EH (cell line): ENCODE measurements around the gene DPYD.

ENCODE experiments used
- DNase-seq: peaks from one replicate; pipeline ENCODE4 v3.0.0-alpha.2; 2015; ENCODE audit warnings: low read depth

DPYD gene

GRCh38 chr1:97091679-97092078, 829.2 kb downstream of the DPYD start:
- peak; percentile 27 for DNase-seq

GRCh38 chr1:97091263-97091662, 829.6 kb downstream of the DPYD start:
- no peak for DNase-seq

- DNase-seq, result no peak
Measured at GRCh38 chr1:97090725-97091124, 830.1 kb downstream of the DPYD start.

DNA sequence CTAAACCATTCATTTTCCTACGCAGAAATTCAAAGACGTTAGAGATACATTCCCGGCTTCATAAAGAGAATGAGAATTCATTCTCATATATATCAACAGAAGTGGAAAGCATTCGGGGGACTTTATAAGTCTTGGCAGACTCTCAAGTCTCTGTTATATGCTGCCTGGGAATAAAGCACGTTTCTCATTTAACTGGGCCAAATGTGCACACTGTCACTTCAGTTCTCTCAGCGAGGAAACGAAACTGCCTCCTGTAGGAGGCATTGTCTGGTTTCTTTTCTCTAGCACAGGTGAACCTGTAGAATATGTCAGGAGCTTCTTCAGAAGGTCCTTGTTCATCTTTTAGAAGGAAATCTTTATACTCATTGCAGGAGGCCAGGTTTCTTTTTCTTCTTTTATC, 831.7 kb downstream of the DPYD start:
- no peak for DNase-seq

DNA sequence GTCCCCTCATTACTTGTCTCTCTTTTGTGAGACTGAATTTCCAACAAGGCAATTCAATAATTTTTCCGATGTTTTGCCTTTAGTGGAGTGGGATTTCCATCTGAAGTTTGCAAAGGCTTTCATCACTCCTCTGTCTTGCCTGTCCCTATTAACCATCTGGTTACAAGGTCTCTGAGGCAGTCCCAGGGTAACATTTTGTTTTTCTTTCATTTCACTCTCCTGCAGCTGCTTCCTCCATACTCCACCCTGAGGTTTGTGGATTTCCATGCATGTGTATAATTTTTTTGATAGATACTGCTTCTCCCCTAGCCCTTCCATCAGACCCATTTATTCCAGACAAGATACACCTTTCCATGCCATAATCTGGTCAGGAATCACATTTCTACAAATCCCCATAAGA, 832.4 kb downstream of the DPYD start:
- no peak for DNase-seq

GRCh38 chr1:97084546-97084945, 836.3 kb downstream of the DPYD start:
- peak; percentile 68 for DNase-seq

- no peak for DNase-seq
Measured at GRCh38 chr1:97082160-97082848, 838.5 kb downstream of the DPYD start.

GRCh38 chr1:97078872-97079271, 842.0 kb downstream of the DPYD start:
- DNase-seq, result no peak

DNA sequence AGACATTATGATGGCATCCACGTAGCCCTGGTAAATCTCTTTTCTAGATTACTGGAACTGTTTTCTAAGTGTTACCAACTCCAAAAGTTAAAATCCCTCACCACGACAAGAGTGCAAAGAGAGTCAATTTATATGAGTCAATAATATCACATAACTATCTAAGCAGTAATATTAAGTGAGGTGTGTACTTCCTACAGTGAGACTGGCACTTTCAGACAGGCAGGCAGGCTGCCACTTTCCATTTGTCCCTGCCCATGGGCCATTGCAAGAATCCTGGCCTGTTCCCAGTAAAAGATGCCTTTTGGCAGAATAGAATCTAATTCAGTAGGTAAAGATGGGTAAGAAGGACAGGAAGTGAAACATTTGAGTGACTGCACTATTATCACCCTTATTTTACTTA, 843.6 kb downstream of the DPYD start:
- DNase-seq, result no peak

DNA sequence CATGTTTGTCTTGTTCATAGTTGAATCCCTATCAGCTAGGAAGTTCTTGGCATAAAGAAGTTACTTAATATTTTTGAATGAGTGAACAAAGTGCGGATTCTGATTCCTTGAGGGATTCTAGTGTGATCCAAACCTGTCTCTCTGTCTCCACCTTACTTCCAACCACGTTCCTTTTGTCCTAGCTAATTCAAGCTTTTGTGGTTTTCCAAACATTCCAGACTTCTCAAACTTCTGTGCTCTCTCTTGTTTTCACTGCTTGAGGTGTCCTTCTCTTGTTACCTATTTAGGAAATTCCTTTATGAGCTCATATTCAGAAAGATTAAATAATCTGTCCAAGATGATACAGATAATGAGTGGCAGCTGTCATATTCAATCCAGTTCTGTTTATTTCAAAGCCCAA, 846.1 kb downstream of the DPYD start:
- no peak for DNase-seq

- DNase-seq, result no peak
Measured at GRCh38 chr1:97073936-97074335, 846.9 kb downstream of the DPYD start.

DNA sequence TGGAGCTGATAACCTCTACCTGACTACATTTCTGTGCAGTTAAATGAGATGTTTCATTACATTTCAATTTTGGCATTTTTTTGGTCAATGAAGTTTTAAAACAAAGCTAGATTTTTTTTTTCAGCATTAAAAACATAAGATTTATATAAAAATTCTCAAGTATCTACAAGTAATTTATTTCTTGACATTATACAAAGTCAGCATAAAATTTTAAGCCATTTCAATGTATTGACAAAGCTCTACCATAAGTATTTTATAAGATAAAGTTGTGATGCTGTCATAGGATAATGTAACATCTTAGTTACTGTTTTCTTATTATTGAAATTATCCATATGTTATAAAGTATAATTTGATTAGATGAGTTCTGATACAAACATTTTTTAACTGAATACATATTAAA, 847.7 kb downstream of the DPYD start:
- DNase-seq, result no peak

DNA sequence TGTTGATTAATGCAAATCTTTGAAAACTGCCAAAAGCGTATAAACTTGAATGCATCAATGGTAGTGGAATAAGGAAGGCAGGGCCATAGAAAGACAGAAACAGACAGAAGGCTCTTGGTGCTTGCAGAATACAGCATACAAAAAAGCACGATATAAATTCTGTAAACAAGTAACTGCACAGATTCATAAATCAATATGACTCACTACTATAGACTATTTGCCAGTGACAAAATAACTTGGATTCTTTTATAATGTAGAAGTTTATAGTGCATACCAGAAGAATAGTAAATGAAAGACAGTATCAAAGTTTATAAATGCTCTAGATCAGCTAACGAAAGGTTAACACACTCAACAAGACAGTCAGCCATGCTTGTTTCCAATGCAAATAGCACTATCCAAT, 849.7 kb downstream of the DPYD start:
- DNase-seq, result peak; percentile 43

GRCh38 chr1:97070376-97070775, 850.5 kb downstream of the DPYD start:
- DNase-seq, result peak; percentile 41

- DNase-seq, result no peak
Measured at GRCh38 chr1:97069312-97069711, 851.5 kb downstream of the DPYD start.

- peak; percentile 51 for DNase-seq
Measured at GRCh38 chr1:97066860-97067259, 854.0 kb downstream of the DPYD start.

DNA sequence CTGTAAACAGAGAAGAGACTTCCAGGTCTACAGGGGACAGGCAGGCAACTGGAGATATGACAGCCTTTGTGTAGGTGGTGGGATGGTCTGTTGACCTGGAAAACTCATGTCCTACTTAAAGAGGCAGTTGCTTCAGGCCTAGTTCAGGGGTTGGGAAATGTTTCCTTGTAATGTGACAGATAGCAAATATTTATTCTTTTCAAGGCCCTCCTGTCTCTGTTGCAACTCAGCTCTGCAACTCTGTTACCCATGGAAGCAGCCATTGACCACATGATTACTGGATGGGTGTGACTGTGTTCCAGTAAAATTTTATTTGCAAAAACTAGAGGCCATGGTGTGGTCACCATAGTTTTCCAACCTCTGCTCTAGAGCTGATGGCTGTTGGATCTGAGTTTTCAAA, 857.3 kb downstream of the DPYD start:
- DNase-seq, result no peak

DNA sequence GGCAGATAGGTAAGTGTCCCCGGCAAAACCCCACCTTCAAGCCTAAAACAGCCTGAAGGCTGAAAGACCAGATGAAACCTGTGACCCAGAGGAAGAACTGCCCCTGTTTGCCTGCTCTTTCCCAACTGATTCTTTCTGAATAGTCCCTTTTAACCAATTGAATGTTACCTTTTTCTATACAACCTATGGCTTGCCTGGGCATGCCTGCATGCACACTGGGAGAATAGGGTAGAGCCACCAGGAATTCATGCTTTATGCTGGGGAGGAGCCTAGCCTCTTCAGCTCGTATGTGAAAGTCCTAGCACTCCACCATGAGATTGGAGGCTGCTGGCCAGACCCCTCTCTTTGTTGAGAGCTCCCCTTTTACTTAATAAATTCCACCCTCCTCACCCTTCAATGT, 859.2 kb downstream of the DPYD start:
- DNase-seq, result no peak

DNA sequence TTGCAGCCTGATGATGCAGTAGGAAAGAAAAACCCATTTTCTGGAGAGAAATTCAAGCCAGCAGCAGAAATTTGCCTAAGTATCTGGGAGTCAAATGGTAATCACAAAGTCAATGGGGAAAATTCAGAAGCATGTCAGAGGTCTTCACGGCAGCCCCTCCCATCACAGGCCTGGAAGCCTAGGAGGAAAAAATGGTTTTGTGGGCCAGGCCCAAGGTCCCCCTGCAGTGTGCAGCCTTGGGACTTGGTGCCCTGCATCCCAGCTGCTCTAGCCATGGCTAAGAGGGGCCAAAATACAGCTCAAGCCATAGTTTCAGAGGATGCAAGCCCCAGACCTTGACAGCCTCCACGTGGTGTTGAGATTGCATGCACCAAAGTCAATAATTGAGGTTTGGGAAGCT, 864.4 kb downstream of the DPYD start:
- DNase-seq, result no peak

DNA sequence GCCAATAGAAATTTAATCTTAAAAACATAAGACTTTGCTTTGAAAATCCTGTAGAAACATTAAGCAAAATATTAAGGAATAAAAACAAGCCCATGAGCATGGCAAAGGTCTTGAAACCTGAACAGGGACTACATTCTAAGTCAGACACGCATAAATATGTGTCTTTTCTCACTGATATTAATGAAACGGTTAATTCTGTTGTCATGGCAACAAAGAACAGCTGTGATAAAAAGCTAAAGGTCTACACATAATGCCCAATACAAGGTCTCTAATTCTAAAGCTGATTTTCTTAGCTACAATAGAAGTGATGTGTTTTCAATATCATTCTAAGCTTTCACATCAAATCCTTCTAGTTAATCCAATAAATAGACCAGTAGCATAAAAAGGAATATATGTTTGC, 867.6 kb downstream of the DPYD start:
- no peak for DNase-seq

GRCh38 chr1:97051823-97052222, 869.0 kb downstream of the DPYD start:
- DNase-seq, result no peak

DNA sequence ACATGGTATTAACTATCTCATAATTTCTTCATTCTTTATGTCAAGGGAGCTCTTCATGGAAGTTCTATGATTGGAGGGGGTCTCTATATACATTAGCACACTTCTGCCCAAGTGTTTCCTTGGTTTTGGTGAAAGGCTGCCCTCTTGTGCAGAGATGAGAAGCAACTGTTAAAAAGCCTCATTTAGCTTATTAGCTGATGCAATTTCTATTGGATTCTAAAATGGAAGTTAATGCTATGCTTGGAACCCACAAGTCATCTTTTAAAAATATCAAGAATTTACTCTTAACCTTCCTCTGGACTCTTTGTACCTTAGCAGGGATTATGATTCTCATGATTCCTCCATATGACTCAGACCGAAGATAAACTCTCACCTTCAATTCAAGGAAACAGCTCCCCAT, 870.3 kb downstream of the DPYD start:
- peak; percentile 61 for DNase-seq

DNA sequence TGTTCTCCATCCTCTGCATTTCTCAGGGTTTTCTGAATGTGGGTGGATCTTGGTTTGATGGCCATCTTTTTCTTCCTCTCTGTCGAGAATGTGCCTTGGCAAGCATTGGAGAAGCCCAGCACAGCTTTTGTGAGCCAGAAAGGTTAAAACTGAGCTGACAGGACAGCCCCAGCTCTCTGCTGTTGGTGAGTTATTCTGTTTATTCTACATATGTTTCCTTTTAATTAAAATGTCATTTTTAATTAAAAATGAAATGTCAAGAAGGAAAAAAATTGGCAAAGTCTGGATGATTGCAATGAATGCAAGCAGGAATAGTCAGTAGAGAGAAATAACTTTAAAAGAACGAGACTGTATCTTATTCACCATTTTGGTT, 873.4 kb downstream of the DPYD start:
- DNase-seq, result peak; percentile 32

GRCh38 chr1:97046765-97047420, 873.9 kb downstream of the DPYD start:
- no peak for DNase-seq
